Tibial nerve (tissue), 4 donors: ENCODE measurements around the gene CLIP2.

Experiments
- CTCF ChIP-seq, 5 experiments: fragments of 200-600 bp in 3 of 5; fragments of 450-650 bp in 2 of 5; sonication (generic) in 3 of 5; IDR thresholded peaks; one replicate each; pipeline ENCODE4 v1.5.1; 2016 to 2019; ENCODE audit warnings: antibody characterized with exemption in 5 of 5, mild to moderate bottlenecking in 3 of 5, moderate library complexity in 2 of 5
- EP300 ChIP-seq, 2 donors: sonication (generic); formaldehyde crosslinking; IDR thresholded peaks; one replicate each; pipeline ENCODE4 v1.6.1; 2017; ENCODE audit warnings: antibody characterized with exemption in 2 of 2, mild to moderate bottlenecking in 1 of 2

DNA sequence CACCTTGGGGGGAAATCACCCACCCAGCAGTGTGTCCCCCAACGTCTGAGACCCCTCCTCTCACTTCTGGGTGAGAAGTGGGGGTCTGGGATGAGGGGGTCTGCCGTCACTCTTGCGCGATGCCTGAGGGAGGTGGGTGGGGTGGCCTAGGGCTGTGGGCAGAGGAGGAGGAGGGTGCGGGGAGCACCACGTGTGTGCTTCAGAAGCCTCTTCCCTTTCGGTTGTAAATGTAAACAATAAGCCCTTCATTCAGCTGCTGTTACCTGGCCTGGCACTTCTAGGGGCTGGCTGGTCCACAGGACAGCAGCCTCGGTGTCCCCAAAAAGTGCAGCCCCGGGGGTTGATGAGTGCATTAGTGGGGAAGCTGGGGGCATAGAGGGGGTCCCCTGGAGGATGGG is 1.3 kb downstream of the CLIP2 start:
- TF ChIP-seq CTCF (IDR thresholded peaks at IDR 0.05) (no peak), EP300 (IDR thresholded peaks at IDR 0.05) (no peak)
